Fibroblast of the aortic adventitia (primary cell): ENCODE results near the gene CD70. TPM values are rescaled to one million over a fixed set of nuclear protein-coding genes. Genes with fewer than 3 reads are reported as not detected.
"Not testable (repeated sequence)": the region's sequence is repeated elsewhere in the genome, so short reads cannot be mapped to it uniquely, and the experiment has no call there.

Source experiments
- DNase-seq: peaks from one replicate; pipeline ENCODE4 v3.0.0-alpha.2; 2010; ENCODE audit warnings: low read depth
- H3K4me3 ChIP-seq: 2 replicates; pipeline ENCODE4 v1.5.1; 2011; ENCODE audit warnings: low read depth, mild to moderate bottlenecking, control low read depth, low read length, moderate library complexity
- CTCF ChIP-seq: IDR thresholded peaks from 2 replicates; pipeline ENCODE4 v1.5.1; 2011; ENCODE audit warnings: mild to moderate bottlenecking, low read length, control low read depth, inconsistent platforms; ENCODE audit not compliant: insufficient read depth
- total RNA-seq: library from RNA; depleted of rRNA; stranded (reverse); fragments of >200 nt; gene quantifications from 2 replicates; pipeline ENCODE4 v1.2.3, GENCODE V29; 2012; ENCODE audit warnings: low replicate concordance

Gene CD70
- total RNA-seq, 1 donor, result 0.09 TPM

GRCh38 chr19:6586726-6587092, 4.2 kb downstream of the CD70 start:
- H3K4me3 ChIP-seq, result peak overlapping the region; percentile 52
- DNase-seq, result no peak
- no peak for TF ChIP-seq CTCF

GRCh38 chr19:6586056-6586455, 4.9 kb downstream of the CD70 start:
- no peak overlapping the region for H3K4me3 ChIP-seq
- no peak for TF ChIP-seq CTCF
- no peak for DNase-seq

- not testable (repeated sequence) for DNase-seq, H3K4me3 ChIP-seq
Measured at GRCh38 chr19:6582515-6583484, 8.2 kb downstream of the CD70 start.

GRCh38 chr19:6580313-6580712, 10.6 kb downstream of the CD70 start:
- no peak overlapping the region for H3K4me3 ChIP-seq
- DNase-seq, result peak; percentile 59
- no peak for TF ChIP-seq CTCF

GRCh38 chr19:6579450-6580178, 11.3 kb downstream of the CD70 start:
- no peak for TF ChIP-seq CTCF
- DNase-seq, result no peak
- no peak overlapping the region for H3K4me3 ChIP-seq

- H3K4me3 ChIP-seq, result no peak overlapping the region
- peak; percentile 30 for DNase-seq
- no peak for TF ChIP-seq CTCF
Measured at GRCh38 chr19:6577476-6578125, 13.3 kb downstream of the CD70 start.

GRCh38 chr19:6576869-6577475, 14.0 kb downstream of the CD70 start:
- no peak overlapping the region for H3K4me3 ChIP-seq
- no peak for TF ChIP-seq CTCF
- DNase-seq, result no peak
